Hepatocyte (in vitro differentiated cells): ENCODE measurements around the gene DELE1.

ENCODE experiments used
- EZH2 ChIP-seq: fragments of 200-600 bp; sonication (generic); IDR thresholded peaks from 2 replicates; pipeline ENCODE4 v1.6.1; 2016; ENCODE audit warnings: antibody characterized with exemption, mild to moderate bottlenecking, borderline replicate concordance
- EZH2phosphoT487 ChIP-seq: fragments of 200-600 bp; sonication (generic); IDR thresholded peaks from one replicate; pipeline ENCODE4 v1.6.1; 2018; ENCODE audit warnings: antibody characterized with exemption, mild to moderate bottlenecking, low read depth, moderate library complexity; ENCODE audit not compliant: unreplicated experiment, severe bottlenecking
- TF ChIP-seq, protein P1 (sequence below): fragments of 200-600 bp; sonication (generic); IDR thresholded peaks from 2 replicates; pipeline ENCODE4 v1.5.1; 2016; ENCODE audit warnings: antibody characterized with exemption, mild to moderate bottlenecking; ENCODE audit not compliant: poor library complexity

DNA sequence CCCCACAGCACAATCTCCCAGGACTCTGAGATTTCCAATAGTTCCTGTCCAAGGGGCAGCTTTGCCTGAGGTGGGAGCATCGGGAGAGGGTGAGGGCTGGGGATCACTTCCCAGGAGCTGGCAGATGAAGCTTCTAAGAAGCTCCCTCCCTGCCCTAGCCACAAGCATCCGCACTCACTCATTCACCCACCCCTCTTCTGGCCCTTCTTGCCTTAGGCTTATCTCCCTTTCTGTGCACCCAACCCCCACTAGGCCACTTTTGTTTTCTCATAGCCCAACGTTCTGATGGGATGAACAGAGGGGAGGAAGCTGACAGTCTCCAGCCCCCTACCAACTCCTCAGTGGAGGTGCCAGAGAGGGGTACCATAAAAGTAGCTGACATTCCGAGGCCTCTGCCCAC lies 41.8 kb upstream of the DELE1 start:
- TF ChIP-seq, protein P1, sequence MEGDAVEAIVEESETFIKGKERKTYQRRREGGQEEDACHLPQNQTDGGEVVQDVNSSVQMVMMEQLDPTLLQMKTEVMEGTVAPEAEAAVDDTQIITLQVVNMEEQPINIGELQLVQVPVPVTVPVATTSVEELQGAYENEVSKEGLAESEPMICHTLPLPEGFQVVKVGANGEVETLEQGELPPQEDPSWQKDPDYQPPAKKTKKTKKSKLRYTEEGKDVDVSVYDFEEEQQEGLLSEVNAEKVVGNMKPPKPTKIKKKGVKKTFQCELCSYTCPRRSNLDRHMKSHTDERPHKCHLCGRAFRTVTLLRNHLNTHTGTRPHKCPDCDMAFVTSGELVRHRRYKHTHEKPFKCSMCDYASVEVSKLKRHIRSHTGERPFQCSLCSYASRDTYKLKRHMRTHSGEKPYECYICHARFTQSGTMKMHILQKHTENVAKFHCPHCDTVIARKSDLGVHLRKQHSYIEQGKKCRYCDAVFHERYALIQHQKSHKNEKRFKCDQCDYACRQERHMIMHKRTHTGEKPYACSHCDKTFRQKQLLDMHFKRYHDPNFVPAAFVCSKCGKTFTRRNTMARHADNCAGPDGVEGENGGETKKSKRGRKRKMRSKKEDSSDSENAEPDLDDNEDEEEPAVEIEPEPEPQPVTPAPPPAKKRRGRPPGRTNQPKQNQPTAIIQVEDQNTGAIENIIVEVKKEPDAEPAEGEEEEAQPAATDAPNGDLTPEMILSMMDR = no peak
- TF ChIP-seq EZH2phosphoT487 (no peak), EZH2 (no peak)
